ENCODE data around the gene CALHM4.

CALHM4 gene, protein sequence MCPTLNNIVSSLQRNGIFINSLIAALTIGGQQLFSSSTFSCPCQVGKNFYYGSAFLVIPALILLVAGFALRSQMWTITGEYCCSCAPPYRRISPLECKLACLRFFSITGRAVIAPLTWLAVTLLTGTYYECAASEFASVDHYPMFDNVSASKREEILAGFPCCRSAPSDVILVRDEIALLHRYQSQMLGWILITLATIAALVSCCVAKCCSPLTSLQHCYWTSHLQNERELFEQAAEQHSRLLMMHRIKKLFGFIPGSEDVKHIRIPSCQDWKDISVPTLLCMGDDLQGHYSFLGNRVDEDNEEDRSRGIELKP

GRCh38 chr6:116553451-116553850 lies at the start of gene CALHM4:
TSS of gene CALHM4 (plus strand) at chr6:116553751. CDS start at chr6:116553794, 43 bp downstream.
- Mint-ChIP-seq H3K4me3 (no peak within 1 kb of the TSS), H3K9me3 (no peaks in the 10 kb centered on the region), H3K36me3 (ENCODE audit: insufficient read depth) (no peaks in the 10 kb centered on the region), H3K4me1 (no peaks in the 10 kb centered on the region), H3K27ac (ENCODE audit: low read depth) (no peak within 1 kb of the TSS), H3K27me3 (peaks cover 38% of the 10 kb centered on the region)
- DNase-seq (ENCODE audit: low spot score in 2 of 2) (no peak), ATAC-seq (replicated peaks; ENCODE audit: extremely low read depth, poor library complexity, severe bottlenecking) (no peak)

DNA sequence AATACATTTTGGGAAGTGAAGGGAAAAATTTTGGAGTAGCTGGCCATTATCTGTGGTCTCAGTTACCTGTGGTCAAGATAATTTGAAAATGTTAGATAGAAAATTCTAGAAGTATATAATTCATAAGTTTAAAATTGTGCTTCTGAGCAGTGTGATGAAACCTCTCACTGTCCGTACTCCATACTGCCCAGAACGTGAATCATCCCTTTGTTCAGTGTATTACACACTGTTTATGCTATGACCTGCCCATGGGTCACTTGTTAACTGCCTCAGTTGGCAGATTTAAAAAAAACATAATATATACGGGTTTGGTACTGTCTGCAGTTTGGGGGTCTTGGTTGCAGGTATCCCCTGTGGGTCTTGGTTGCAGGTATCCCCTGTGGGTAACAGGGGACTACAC lies 46.2 kb upstream of the CALHM4 start:
- Mint-ChIP-seq H3K36me3 (ENCODE audit: insufficient read depth) (no peaks in the 10 kb centered on the region), H3K27me3 (peaks cover 51% of the 10 kb centered on the region), H3K4me3 (no peak overlapping the region), H3K27ac (ENCODE audit: low read depth) (no peak overlapping the region), H3K4me1 (no peaks in the 10 kb centered on the region), H3K9me3 (peaks cover 5% of the 10 kb centered on the region)
- no peak for ATAC-seq (replicated peaks; ENCODE audit: extremely low read depth, poor library complexity, severe bottlenecking)
- no peak for DNase-seq (ENCODE audit: low spot score in 2 of 2)

GRCh38 chr6:116508527-116508926 lies 45.0 kb upstream of the CALHM4 start:
- no peaks in the 10 kb centered on the region for H3K36me3 Mint-ChIP-seq (ENCODE audit: insufficient read depth)

GRCh38 chr6:116511424-116512110 lies 42.0 kb upstream of the CALHM4 start, which contains the start of gene CALHM5:
TSS of gene CALHM5 (plus strand) at chr6:116511639. CDS start at chr6:116511697, 58 bp downstream.
- H3K27ac Mint-ChIP-seq (ENCODE audit: low read depth): no peak within 1 kb of the TSS
- no peak for DNase-seq (ENCODE audit: low spot score in 2 of 2)
- no peaks in the 10 kb centered on the region for H3K4me1 Mint-ChIP-seq
- ATAC-seq (replicated peaks; ENCODE audit: extremely low read depth, poor library complexity, severe bottlenecking): no peak
- H3K4me3 Mint-ChIP-seq: no peak within 1 kb of the TSS
- no peaks in the 10 kb centered on the region for H3K36me3 Mint-ChIP-seq (ENCODE audit: insufficient read depth)
- H3K27me3 Mint-ChIP-seq: peaks cover 9% of the 10 kb centered on the region
- no peaks in the 10 kb centered on the region for H3K9me3 Mint-ChIP-seq

More at GRCh38 chr6:116508527-116508926, 45.0 kb upstream of the CALHM4 start:
- H3K27ac Mint-ChIP-seq (ENCODE audit: low read depth): no peak overlapping the region
- no peak for ATAC-seq (replicated peaks; ENCODE audit: extremely low read depth, poor library complexity, severe bottlenecking)
- H3K4me3 Mint-ChIP-seq: no peak overlapping the region
- no peaks in the 10 kb centered on the region for H3K4me1 Mint-ChIP-seq
- H3K27me3 Mint-ChIP-seq: peaks cover 39% of the 10 kb centered on the region
- no peak for DNase-seq (ENCODE audit: low spot score in 2 of 2)
- peaks cover 5% of the 10 kb centered on the region for H3K9me3 Mint-ChIP-seq

DNA sequence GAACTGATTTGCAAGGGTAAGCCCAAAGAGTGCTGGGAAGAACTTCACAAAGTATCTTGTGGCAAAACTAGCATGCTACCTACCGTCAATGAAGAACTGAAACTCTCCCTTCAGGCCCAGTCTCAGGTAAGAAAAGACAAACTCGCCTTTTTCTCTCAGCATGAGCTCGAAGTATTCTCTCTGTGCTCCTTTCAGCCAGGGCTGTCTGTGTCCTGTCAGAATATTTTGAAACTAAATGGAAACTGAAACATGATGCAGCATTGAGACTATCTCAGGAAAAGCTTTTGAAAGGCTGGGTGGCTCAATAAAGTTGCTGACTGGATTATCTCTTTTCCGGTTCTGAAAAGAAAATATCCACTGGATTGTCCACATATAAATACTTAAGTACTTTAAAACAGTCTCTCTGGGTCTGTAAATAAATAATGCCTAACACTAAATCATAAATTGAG lies 41.4 kb upstream of the CALHM4 start:
- ATAC-seq (replicated peaks; ENCODE audit: extremely low read depth, poor library complexity, severe bottlenecking): no peak
- Mint-ChIP-seq H3K4me3 (no peak overlapping the region), H3K36me3 (ENCODE audit: insufficient read depth) (no peaks in the 10 kb centered on the region), H3K4me1 (no peaks in the 10 kb centered on the region), H3K27ac (ENCODE audit: low read depth) (no peak overlapping the region), H3K27me3 (peaks cover 9% of the 10 kb centered on the region), H3K9me3 (no peaks in the 10 kb centered on the region)
- DNase-seq (ENCODE audit: low spot score in 2 of 2): no peak

GRCh38 chr6:116512734-116513133 lies 40.8 kb upstream of the CALHM4 start:
- ATAC-seq (replicated peaks; ENCODE audit: extremely low read depth, poor library complexity, severe bottlenecking) (no peak), DNase-seq (ENCODE audit: low spot score in 2 of 2) (no peak)
- no peak overlapping the region for H3K27ac Mint-ChIP-seq (ENCODE audit: low read depth)
- no peaks in the 10 kb centered on the region for H3K36me3 Mint-ChIP-seq (ENCODE audit: insufficient read depth)
- peaks cover 12% of the 10 kb centered on the region for H3K27me3 Mint-ChIP-seq
- no peak overlapping the region for H3K4me3 Mint-ChIP-seq
- no peaks in the 10 kb centered on the region for H3K9me3 Mint-ChIP-seq
- H3K4me1 Mint-ChIP-seq: no peaks in the 10 kb centered on the region

GRCh38 chr6:116513224-116513875 lies 40.2 kb upstream of the CALHM4 start:
- Mint-ChIP-seq H3K27ac (ENCODE audit: low read depth) (no peak overlapping the region), H3K27me3 (peaks cover 18% of the 10 kb centered on the region), H3K4me1 (no peaks in the 10 kb centered on the region), H3K4me3 (no peak overlapping the region), H3K9me3 (no peaks in the 10 kb centered on the region), H3K36me3 (ENCODE audit: insufficient read depth) (no peaks in the 10 kb centered on the region)
- ATAC-seq (replicated peaks; ENCODE audit: extremely low read depth, poor library complexity, severe bottlenecking) (no peak), DNase-seq (ENCODE audit: low spot score in 2 of 2) (no peak)

GRCh38 chr6:116514111-116514510 lies 39.4 kb upstream of the CALHM4 start:
- no peaks in the 10 kb centered on the region for H3K9me3 Mint-ChIP-seq
- H3K36me3 Mint-ChIP-seq (ENCODE audit: insufficient read depth): no peaks in the 10 kb centered on the region
- ATAC-seq (replicated peaks; ENCODE audit: extremely low read depth, poor library complexity, severe bottlenecking): no peak
- DNase-seq (ENCODE audit: low spot score in 2 of 2): no peak
- H3K27ac Mint-ChIP-seq (ENCODE audit: low read depth): no peak overlapping the region
- peaks cover 23% of the 10 kb centered on the region for H3K27me3 Mint-ChIP-seq
- H3K4me1 Mint-ChIP-seq: no peaks in the 10 kb centered on the region
- no peak overlapping the region for H3K4me3 Mint-ChIP-seq

DNA sequence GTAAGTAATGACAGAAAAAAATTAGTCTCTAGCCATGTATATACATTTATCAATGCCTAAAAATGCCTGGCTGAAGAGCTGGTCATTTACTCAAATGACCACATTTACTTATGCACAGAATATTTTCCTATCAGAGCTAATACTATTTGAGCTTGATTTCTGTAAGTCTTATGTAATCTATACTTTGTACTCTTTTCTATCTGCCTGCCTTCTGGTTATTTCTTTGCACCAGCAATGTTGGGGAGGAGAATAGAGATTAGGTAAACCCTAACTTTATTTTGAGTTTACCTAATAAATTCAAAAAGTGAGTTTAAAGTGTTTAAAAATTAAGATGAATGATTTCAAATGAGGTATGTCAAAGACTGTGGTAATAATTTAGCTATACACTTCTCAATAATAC lies 38.4 kb upstream of the CALHM4 start:
- Mint-ChIP-seq H3K4me1 (no peaks in the 10 kb centered on the region), H3K9me3 (no peaks in the 10 kb centered on the region), H3K27me3 (peaks cover 18% of the 10 kb centered on the region), H3K36me3 (ENCODE audit: insufficient read depth) (no peaks in the 10 kb centered on the region), H3K27ac (ENCODE audit: low read depth) (no peak overlapping the region), H3K4me3 (no peak overlapping the region)
- ATAC-seq (replicated peaks; ENCODE audit: extremely low read depth, poor library complexity, severe bottlenecking): no peak
- no peak for DNase-seq (ENCODE audit: low spot score in 2 of 2)

DNA sequence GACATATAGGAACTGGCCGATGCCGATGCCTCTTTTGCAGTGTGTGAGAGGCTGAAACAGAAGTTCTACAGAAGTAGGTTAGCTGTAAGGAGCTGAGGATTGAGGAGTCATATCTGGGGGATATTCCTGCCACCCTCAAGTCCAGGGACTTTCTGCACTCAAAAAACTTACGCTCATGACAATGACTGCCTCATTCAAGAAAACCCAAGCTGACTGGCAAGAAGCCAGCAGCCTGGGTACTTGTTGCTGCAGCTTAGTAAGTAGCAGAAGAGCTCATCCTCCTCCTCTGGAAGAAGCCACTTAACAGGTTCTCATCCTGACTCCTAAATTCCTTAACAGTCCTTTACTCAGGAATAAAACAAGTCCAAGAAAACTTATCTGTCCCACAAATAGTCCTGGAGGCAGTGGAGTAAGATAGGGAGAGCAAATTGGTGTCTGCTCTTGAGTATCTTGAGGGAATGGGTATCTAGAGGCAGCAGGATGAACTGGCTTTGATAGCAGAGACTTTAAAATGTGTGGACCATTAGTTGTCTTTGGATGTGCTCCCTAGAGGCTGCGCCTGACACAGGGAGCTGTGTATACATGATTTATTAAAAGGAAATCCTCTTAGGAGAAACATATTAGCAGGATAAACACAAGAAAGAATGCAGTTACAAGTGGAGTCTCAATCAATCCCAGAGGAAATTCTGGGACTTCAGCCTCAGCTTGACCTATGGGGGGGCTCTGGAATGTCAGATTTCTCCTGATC lies 34.8 kb upstream of the CALHM4 start:
- DNase-seq (ENCODE audit: low spot score in 2 of 2) (no peak), ATAC-seq (replicated peaks; ENCODE audit: extremely low read depth, poor library complexity, severe bottlenecking) (no peak)
- no peaks in the 10 kb centered on the region for H3K36me3 Mint-ChIP-seq (ENCODE audit: insufficient read depth)
- H3K9me3 Mint-ChIP-seq: no peaks in the 10 kb centered on the region
- H3K4me3 Mint-ChIP-seq: no peak overlapping the region
- H3K27me3 Mint-ChIP-seq: peaks cover 18% of the 10 kb centered on the region
- H3K4me1 Mint-ChIP-seq: no peaks in the 10 kb centered on the region
- no peak overlapping the region for H3K27ac Mint-ChIP-seq (ENCODE audit: low read depth)

- peaks cover 14% of the 10 kb centered on the region for H3K27me3 Mint-ChIP-seq
- H3K9me3 Mint-ChIP-seq: no peaks in the 10 kb centered on the region
- no peaks in the 10 kb centered on the region for H3K4me1 Mint-ChIP-seq
- DNase-seq (ENCODE audit: low spot score in 2 of 2) (no peak), ATAC-seq (replicated peaks; ENCODE audit: extremely low read depth, poor library complexity, severe bottlenecking) (no peak)
- H3K27ac Mint-ChIP-seq (ENCODE audit: low read depth): no peak overlapping the region
- no peak overlapping the region for H3K4me3 Mint-ChIP-seq
- H3K36me3 Mint-ChIP-seq (ENCODE audit: insufficient read depth): no peaks in the 10 kb centered on the region
These were observed 30.7 kb upstream of the CALHM4 start for GRCh38 chr6:116522896-116523295.

- Mint-ChIP-seq H3K4me3 (no peak overlapping the region), H3K27me3 (peaks cover 8% of the 10 kb centered on the region), H3K9me3 (no peaks in the 10 kb centered on the region), H3K27ac (ENCODE audit: low read depth) (no peak overlapping the region), H3K36me3 (ENCODE audit: insufficient read depth) (no peaks in the 10 kb centered on the region), H3K4me1 (no peaks in the 10 kb centered on the region)
- ATAC-seq (replicated peaks; ENCODE audit: extremely low read depth, poor library complexity, severe bottlenecking) (no peak), DNase-seq (ENCODE audit: low spot score in 2 of 2) (no peak)
These were observed 29.3 kb upstream of the CALHM4 start for GRCh38 chr6:116524236-116524635.

Data from central memory CD8-positive, alpha-beta T cell (primary cell).